Breast epithelium (tissue), 3 donors: ENCODE measurements around the gene MITF.

ENCODE experiments used
- POLR2A ChIP-seq: fragments of 450-650 bp; IDR thresholded peaks from one replicate; pipeline ENCODE4 v1.6.1; 2016; ENCODE audit warnings: antibody characterized with exemption, mild to moderate bottlenecking, moderate library complexity
- POLR2AphosphoS5 ChIP-seq, 3 donors: sonication (generic); formaldehyde crosslinking; IDR thresholded peaks; one replicate each; pipeline ENCODE4 v1.6.1; 2017; ENCODE audit warnings: antibody characterized with exemption in 3 of 3
- TF ChIP-seq, protein P1 (sequence below), 3 donors: fragments of 450-650 bp; IDR thresholded peaks; one replicate each; pipeline ENCODE4 v1.5.1; 2016 to 2017; ENCODE audit warnings: antibody characterized with exemption in 3 of 3, mild to moderate bottlenecking in 3 of 3, moderate library complexity in 3 of 3

DNA sequence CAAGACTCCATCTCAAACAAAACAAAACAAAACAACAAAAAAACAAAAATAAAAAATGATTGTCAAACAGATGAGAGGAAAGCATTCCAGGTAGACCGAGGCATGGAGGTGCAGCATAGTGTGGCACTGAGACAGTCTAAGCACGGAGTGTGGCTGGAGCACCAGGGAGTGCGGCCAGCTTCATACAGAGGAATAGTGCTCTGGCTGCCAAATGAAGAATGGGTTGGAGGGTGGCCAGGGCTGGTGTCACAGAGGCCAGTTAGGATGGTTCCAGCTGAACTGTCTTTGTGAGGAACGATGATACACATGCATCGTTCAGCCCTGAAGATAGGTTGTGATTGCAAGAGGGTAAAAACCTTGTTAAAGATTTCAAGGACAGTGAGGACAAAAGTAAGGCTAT is 28.3 kb downstream of the MITF start:
- TF ChIP-seq, protein P1, sequence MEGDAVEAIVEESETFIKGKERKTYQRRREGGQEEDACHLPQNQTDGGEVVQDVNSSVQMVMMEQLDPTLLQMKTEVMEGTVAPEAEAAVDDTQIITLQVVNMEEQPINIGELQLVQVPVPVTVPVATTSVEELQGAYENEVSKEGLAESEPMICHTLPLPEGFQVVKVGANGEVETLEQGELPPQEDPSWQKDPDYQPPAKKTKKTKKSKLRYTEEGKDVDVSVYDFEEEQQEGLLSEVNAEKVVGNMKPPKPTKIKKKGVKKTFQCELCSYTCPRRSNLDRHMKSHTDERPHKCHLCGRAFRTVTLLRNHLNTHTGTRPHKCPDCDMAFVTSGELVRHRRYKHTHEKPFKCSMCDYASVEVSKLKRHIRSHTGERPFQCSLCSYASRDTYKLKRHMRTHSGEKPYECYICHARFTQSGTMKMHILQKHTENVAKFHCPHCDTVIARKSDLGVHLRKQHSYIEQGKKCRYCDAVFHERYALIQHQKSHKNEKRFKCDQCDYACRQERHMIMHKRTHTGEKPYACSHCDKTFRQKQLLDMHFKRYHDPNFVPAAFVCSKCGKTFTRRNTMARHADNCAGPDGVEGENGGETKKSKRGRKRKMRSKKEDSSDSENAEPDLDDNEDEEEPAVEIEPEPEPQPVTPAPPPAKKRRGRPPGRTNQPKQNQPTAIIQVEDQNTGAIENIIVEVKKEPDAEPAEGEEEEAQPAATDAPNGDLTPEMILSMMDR (IDR thresholded peaks at IDR 0.05), result no peak
- TF ChIP-seq POLR2A (no peak), POLR2AphosphoS5 (IDR thresholded peaks at IDR 0.05) (no peak)
